Measurements from ENCODE around the gene CCDC88C. TPM values are rescaled to one million over a fixed set of nuclear protein-coding genes. Genes with fewer than 3 reads are reported as not detected.

CCDC88C gene
- total RNA-seq, 1 experiment from 2014 or later, result 29.8 TPM

DNA sequence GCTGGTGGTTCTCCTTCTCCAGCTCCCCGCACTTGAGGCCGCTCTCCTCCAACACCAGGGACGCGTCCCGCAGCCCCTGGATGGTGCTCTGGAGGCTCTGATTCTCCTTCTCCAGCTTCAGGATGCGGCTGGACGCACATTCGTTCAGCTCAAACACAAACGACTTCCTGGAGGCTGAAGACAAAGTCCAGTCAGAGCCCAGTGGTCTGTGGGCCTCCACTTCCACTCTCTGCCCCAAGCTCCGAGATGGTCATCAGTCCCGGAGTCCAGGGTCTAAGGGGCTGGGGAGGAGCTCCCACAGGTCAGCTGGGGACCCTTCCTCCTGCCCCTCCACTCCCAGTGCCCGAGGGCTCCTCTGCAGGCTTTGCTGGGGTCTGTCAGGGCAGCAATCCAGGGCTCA is 96.5 kb downstream of the CCDC88C start:
- H3K27ac Mint-ChIP-seq (ENCODE audit: unreplicated experiment), result no peak overlapping the region
- DNase-seq, result no peak
- BruUV-seq (replicated peaks), result no TSS peak
- H3K4me1 ChIP-seq, result no peaks in the 10 kb centered on the region
- H3K27me3 Mint-ChIP-seq (ENCODE audit: insufficient read depth, unreplicated experiment), result no peaks in the 10 kb centered on the region
- no peak overlapping the region for H3K4me3 Mint-ChIP-seq (ENCODE audit: unreplicated experiment)
- POLR2A ChIA-PET, result no interaction called here
- CTCF ChIA-PET, result no interaction called here
- H3K9me3 ChIP-seq, result no peaks in the 10 kb centered on the region
- intact Hi-C loops (cut with micrococcal nuclease; ENCODE audit: unreplicated experiment), result no loop called here
- H3K27me3 ChIP-seq (replicated peaks; ENCODE audit: control insufficient read depth, insufficient read depth, low read length), result no peaks in the 10 kb centered on the region
- H3K4me1 Mint-ChIP-seq (ENCODE audit: low read depth, unreplicated experiment), result no peaks in the 10 kb centered on the region
- H3K36me3 ChIP-seq (ENCODE audit: control insufficient read depth, insufficient read depth, low read length), result no peaks in the 10 kb centered on the region
- peaks cover 12% of the 10 kb centered on the region for H3K36me3 Mint-ChIP-seq (ENCODE audit: insufficient read depth, unreplicated experiment)
- H3K4me3 ChIP-seq (ENCODE audit: low read depth, low read length), result no peak overlapping the region
- no peak for TF ChIP-seq CTCF (IDR thresholded peaks at IDR 0.05; ENCODE audit: insufficient read depth in 1 of 2, low read depth in 1 of 2, low read length in 1 of 2, severe bottlenecking in 1 of 2, unreplicated experiment in 1 of 2)
- no peaks in the 10 kb centered on the region for H3K9me3 Mint-ChIP-seq (ENCODE audit: unreplicated experiment)

DNA sequence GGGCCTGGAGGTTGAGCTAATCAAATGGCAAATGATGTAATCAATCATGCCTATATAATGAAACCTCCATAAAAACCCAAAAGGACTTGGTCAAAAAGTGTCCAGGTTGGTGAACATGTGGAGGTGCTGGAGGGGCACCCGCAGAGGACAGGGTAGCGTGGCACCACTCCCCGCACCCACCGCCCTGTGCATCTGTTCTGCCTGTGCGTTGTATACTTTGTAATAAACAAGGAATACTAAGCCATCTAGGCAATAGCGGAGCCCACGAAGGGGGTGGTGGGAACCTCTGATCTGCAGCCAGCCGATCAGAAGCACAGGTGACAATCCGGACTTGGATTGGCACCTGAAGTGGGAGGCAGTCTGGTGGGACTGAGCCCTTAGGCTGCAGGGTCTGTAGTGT is 97.4 kb downstream of the CCDC88C start:
- H3K27ac Mint-ChIP-seq (ENCODE audit: unreplicated experiment), result no peak overlapping the region
- CTCF ChIA-PET, result no interaction called here
- intact Hi-C loops (cut with micrococcal nuclease; ENCODE audit: unreplicated experiment), result no loop called here
- no peaks in the 10 kb centered on the region for H3K4me1 Mint-ChIP-seq (ENCODE audit: low read depth, unreplicated experiment)
- H3K27me3 Mint-ChIP-seq (ENCODE audit: insufficient read depth, unreplicated experiment), result no peaks in the 10 kb centered on the region
- Histone ChIP-seq H3K4me3 (ENCODE audit: low read depth, low read length) (no peak overlapping the region), H3K9me3 (no peaks in the 10 kb centered on the region), H3K4me1 (no peaks in the 10 kb centered on the region), H3K27me3 (replicated peaks; ENCODE audit: control insufficient read depth, insufficient read depth, low read length) (no peaks in the 10 kb centered on the region), H3K36me3 (ENCODE audit: control insufficient read depth, insufficient read depth, low read length) (no peaks in the 10 kb centered on the region)
- no TSS peak for BruUV-seq (replicated peaks)
- no peak for DNase-seq
- POLR2A ChIA-PET, result no interaction called here
- no peaks in the 10 kb centered on the region for H3K9me3 Mint-ChIP-seq (ENCODE audit: unreplicated experiment)
- peaks cover 12% of the 10 kb centered on the region for H3K36me3 Mint-ChIP-seq (ENCODE audit: insufficient read depth, unreplicated experiment)
- H3K4me3 Mint-ChIP-seq (ENCODE audit: unreplicated experiment), result no peak overlapping the region
- TF ChIP-seq CTCF (IDR thresholded peaks at IDR 0.05; ENCODE audit: insufficient read depth in 1 of 2, low read depth in 1 of 2, low read length in 1 of 2, severe bottlenecking in 1 of 2, unreplicated experiment in 1 of 2), result no peak

DNA sequence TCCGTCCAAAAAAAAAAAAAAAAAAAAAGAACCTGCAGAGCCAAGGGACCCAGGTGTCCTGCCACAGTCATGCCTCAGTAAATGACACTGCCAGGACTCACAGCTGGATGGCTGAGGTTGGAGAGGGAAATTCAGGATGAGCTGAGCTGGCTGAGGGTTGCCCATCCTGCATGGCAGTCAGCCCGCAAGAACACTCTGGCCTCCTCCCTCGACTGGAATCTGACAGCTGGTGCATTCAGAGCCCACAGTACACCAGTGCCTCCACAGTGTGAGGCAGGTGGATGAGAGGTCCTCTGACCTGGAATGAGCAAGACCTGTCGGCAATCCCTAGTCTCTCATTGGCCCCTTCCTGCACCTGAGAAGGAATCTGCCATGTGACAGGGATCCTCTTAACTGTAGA is 98.7 kb downstream of the CCDC88C start:
- no peaks in the 10 kb centered on the region for H3K9me3 ChIP-seq
- Mint-ChIP-seq H3K27ac (ENCODE audit: unreplicated experiment) (no peak overlapping the region), H3K36me3 (ENCODE audit: insufficient read depth, unreplicated experiment) (peaks cover 8% of the 10 kb centered on the region), H3K9me3 (ENCODE audit: unreplicated experiment) (no peaks in the 10 kb centered on the region), H3K4me1 (ENCODE audit: low read depth, unreplicated experiment) (no peaks in the 10 kb centered on the region), H3K4me3 (ENCODE audit: unreplicated experiment) (no peak overlapping the region), H3K27me3 (ENCODE audit: insufficient read depth, unreplicated experiment) (no peaks in the 10 kb centered on the region)
- no peaks in the 10 kb centered on the region for H3K27me3 ChIP-seq (replicated peaks; ENCODE audit: control insufficient read depth, insufficient read depth, low read length)
- POLR2A ChIA-PET, result no interaction called here
- no peak for DNase-seq
- intact Hi-C loops (cut with micrococcal nuclease; ENCODE audit: unreplicated experiment), result no loop called here
- BruUV-seq (replicated peaks), result no TSS peak
- CTCF ChIA-PET, result interaction anchor here (0.6 kb wide), 1 partner anchor 83 kb away, joined by 3 read pairs; no protein-coding TSS in a partner anchor
- no peaks in the 10 kb centered on the region for H3K4me1 ChIP-seq
- no peak overlapping the region for H3K4me3 ChIP-seq (ENCODE audit: low read depth, low read length)
- no peaks in the 10 kb centered on the region for H3K36me3 ChIP-seq (ENCODE audit: control insufficient read depth, insufficient read depth, low read length)
- no peak for TF ChIP-seq CTCF (IDR thresholded peaks at IDR 0.05; ENCODE audit: insufficient read depth in 1 of 2, low read depth in 1 of 2, low read length in 1 of 2, severe bottlenecking in 1 of 2, unreplicated experiment in 1 of 2)
